Measurements from ENCODE around the gene ARSI.

ARSI gene

DNA sequence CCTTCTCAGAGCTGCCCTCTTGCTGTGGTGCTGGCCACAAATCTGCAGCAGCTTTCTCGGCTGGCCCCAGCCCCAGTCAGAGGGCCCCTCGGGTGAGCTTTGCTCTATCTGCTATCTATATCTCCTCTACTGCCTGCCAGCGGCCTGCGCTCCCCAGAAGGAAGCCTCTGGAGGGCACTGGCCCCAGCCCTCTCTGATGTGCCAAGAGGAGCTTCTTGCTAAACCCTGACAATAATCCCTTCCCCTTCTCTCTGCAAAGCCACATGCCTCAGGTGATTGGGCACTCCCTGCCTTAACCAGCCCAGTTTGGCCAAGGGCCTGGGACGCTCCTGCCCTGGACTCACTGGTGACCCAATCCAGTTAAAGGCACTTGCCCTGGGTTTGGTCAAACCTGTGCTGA, 55.9 kb downstream of the ARSI start:
- DNase-seq (ENCODE audit: insufficient read length, low spot score), result no peak
- FAIRE-seq, result no peak
- TF ChIP-seq, protein P1, sequence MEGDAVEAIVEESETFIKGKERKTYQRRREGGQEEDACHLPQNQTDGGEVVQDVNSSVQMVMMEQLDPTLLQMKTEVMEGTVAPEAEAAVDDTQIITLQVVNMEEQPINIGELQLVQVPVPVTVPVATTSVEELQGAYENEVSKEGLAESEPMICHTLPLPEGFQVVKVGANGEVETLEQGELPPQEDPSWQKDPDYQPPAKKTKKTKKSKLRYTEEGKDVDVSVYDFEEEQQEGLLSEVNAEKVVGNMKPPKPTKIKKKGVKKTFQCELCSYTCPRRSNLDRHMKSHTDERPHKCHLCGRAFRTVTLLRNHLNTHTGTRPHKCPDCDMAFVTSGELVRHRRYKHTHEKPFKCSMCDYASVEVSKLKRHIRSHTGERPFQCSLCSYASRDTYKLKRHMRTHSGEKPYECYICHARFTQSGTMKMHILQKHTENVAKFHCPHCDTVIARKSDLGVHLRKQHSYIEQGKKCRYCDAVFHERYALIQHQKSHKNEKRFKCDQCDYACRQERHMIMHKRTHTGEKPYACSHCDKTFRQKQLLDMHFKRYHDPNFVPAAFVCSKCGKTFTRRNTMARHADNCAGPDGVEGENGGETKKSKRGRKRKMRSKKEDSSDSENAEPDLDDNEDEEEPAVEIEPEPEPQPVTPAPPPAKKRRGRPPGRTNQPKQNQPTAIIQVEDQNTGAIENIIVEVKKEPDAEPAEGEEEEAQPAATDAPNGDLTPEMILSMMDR (IDR thresholded peaks at IDR 0.05; ENCODE audit: insufficient read depth, missing control alignments), result no peak

DNA sequence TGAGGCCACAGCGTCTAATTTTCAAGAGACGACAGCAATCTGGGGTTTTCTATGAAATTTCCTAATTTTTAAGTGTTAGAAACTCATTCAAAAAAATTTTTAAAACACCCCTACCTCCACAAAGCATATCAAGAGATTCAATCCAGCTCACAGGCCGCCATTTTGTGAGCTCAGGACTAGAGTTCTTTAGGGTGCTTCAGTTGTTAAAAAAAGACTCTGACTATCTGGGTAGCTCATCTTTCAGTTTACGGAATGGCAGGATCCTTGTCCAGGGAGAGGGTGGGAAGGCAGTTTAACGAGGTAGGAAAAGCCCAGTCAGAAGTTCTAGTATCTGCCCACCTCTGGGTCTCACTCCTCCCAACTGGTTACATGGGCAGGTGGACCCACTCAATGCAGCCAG, 56.3 kb downstream of the ARSI start:
- DNase-seq (ENCODE audit: insufficient read length, low spot score) (no peak), FAIRE-seq (no peak)
- TF ChIP-seq, protein P1 (IDR thresholded peaks at IDR 0.05; ENCODE audit: insufficient read depth, missing control alignments), result no peak

Measured in D721Med (cell line).